ENCODE results near the gene MAPKAPK3.

Gene MAPKAPK3

DNA sequence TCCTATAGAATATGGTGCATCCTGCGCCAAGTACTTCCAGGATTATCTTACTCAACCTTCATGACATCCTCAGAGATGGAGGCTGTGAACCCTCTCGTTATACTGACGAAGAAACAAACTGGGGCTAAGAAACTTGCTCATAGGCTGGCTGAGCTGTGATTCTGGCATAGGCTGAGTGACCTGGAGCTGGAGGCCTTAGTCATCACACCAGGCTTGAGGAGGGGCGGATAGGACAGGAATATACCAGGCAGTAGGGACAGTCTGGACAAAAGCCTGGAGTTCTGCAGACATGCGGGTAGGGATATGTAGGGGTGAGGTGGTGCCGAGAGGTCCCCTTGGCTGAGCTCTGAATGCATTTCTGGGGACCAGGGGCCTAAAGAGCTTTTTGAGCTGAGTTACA is 29.6 kb upstream of the MAPKAPK3 start:
- DNase-seq (ENCODE audit: low read depth in 2 of 3, low spot score in 2 of 3), result no peak

DNA sequence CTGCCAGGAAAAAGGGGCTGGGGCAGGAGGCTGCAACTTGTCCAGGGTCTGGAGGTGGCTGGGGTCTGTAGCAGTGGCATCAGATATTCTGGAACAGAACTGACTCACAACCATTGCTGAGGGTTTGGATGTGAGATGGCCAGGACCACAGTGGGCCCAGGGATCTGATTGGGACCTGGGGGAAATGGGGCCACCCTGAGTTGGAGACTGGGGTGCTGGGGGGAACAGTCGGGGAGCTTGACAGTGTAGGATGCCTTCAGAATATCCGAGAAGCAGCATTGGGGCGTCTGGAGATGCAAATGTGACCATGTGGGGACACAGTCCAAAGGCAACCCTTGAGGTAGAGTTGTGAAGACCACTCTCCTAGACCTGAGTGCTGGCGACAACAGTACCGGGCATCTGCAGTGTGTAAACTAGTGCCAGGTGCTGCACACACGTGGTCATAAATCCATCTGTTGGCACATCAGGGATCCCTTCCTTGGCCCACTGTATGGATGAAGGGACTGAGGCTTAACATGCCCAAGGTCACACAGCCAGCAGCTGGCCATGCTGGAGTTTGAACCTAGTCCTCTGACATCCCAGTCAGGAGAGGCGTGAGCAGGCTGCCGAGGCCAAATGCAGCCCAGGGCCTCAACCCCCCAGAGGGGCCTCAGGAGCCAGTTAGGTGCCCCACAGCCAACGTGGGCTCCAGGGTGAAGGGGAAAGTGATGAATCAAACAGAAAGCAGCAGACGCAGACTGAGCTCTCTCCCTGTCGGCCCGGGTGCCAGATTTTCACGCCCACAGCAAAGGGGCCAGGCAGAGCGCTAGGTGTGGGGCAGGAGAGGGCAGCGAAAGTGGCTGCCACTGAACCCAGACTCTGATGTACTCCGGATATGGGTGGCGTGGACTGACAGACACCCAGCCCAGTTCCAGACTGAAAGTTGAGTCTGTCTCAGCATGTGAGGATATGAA is 28.9 kb upstream of the MAPKAPK3 start:
- DNase-seq (ENCODE audit: low read depth in 2 of 3, low spot score in 2 of 3), result peak in 2 of 3 experiments; percentile 70 to 79

DNA sequence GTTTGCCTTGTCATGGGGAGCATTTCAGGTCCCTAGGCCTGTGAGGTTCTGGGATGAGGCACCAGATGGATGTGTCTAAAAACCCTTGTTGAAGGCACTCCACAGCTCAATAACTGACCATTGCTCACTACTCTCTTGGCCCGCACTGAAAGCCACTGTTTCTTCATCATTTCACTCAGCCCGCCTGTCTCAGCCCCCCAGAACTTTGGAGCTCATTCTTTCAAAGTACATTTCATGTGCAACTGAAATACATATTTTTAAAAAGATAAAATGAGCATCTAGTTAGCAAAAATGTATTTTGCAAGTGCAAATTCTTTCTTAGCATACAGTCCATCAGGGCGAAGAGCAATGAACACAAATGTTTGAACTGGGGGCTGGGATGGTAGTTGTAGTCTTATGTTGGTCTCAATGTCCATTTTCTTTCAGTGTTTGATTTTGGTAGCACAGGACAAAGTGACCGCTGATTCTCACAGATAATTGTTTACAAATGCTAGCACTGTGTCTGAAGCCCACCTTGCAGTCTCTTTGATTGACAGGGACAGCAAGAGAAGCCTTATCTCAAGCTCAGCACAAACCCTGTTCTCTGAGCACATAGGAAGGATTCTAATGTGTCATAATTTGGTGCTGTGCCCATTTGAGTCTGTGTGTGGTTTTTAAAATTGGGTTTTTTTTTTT is 28.1 kb upstream of the MAPKAPK3 start:
- DNase-seq (ENCODE audit: low read depth in 2 of 3, low spot score in 2 of 3), result no peak

DNA sequence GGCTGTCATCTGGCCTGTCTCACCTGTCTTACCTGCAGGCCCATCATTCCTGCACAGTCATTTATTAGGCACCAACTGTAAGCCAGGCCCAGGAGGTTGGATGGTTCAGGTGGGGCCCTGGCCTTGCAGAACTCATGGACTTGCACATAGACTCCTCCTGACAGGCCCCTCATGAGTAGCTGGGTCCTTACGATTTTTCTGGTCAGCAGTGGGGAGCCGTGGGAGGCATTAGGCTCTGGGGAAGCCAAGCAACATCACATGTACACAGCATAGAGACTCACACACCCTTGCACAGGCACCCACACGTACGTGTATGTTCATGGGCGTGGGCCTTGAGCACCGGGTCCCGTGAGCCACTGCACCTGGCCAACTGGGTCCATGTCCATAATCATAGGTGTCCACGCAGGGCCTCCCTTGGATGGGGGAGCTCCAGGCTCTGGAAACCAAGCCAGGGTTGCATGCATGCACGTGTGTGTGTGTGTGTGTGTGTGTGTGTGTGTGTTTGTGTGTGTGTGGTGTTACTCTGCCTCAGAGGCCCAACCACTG is 25.7 kb upstream of the MAPKAPK3 start:
- DNase-seq (ENCODE audit: low read depth in 2 of 3, low spot score in 2 of 3), result peak in 1 of 3 experiments; percentile 21

DNA sequence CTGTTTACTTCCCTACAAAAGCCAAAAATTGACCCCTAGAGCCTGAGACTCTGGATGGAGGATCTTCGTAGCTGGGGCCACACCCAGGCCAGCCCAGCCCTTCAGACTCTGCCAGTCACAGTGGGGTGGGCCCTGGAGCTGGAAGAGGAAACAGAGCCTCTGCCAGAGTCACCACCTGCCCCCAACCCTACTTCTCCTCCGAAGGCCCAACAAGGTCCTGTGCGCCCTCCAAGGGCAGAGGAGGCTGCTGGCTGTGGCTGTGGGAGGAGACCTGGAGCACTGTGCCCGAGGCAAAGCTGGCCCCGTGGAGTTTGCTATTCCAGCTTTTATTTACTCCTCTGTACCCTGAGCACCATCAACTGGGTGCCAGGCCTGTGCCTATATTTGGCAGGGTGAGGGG is 24.4 kb upstream of the MAPKAPK3 start:
- DNase-seq (ENCODE audit: low read depth in 2 of 3, low spot score in 2 of 3), result peak in 1 of 3 experiments; percentile 9

GRCh38 chr3:50594253-50594785 is 22.6 kb upstream of the MAPKAPK3 start:
- no peak for DNase-seq (ENCODE audit: low read depth in 2 of 3, low spot score in 2 of 3)

DNA sequence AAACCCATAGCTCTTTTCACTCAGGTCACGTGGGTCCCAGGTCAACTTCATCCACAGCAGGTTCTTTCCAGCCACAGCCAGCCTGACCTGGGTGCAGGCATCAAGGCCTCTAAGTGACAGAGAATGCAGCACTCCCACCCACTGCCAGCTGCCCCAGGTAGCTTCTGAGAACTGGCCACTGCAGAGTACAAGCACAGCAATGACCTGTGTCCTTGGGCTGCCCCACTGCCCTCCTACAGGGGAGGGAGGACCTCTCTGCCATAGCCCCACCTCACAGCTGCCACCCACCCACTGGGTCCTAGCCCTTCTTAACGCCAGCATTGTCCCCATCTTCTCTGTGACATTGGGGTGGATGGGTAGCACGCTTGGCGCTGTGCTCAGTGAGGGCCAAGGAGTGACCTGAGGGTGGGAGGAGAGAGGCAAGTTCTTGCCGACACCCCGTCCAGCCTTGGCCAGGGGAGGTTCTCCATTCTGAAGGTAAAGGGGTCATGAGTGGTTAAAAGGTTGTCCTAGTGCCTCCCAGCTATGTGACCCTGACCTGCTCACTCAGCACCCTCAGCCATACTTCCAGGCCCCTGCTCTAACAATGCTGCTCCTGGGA is 17.7 kb upstream of the MAPKAPK3 start:
- DNase-seq (ENCODE audit: low read depth in 2 of 3, low spot score in 2 of 3), result no peak

DNA sequence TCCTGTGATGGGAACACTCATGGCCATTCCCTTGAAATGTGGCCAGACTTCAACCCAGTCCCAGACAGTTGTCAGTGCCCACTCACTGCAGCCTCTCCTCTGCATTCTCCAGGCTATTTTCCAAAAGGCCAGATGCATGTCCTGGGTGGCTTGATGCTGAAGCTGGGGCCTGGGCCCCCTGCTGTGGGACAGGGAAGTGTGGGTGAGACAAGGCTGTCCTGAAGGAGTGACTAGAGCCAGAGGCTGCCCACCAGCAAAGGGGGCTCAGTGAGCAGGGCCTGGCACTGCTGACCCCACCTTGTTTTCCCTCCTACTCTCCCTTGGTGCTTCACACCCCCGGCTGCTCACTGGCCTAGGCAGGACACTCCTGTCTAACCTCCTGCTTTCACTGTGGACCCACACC is 17.2 kb upstream of the MAPKAPK3 start:
- peak in 1 of 3 experiments; percentile 9 for DNase-seq (ENCODE audit: low read depth in 2 of 3, low spot score in 2 of 3)

- DNase-seq (ENCODE audit: low read depth in 2 of 3, low spot score in 2 of 3), result no peak
These were observed 16.7 kb upstream of the MAPKAPK3 start for GRCh38 chr3:50600141-50600753.

GRCh38 chr3:50600841-50601591 is 15.9 kb upstream of the MAPKAPK3 start:
- DNase-seq (ENCODE audit: low read depth in 2 of 3, low spot score in 2 of 3), result peak; percentile 84 to 93 (median 87)

GRCh38 chr3:50602595-50603191 is 14.3 kb upstream of the MAPKAPK3 start:
- peak in 1 of 3 experiments; percentile 35 for DNase-seq (ENCODE audit: low read depth in 2 of 3, low spot score in 2 of 3)

DNA sequence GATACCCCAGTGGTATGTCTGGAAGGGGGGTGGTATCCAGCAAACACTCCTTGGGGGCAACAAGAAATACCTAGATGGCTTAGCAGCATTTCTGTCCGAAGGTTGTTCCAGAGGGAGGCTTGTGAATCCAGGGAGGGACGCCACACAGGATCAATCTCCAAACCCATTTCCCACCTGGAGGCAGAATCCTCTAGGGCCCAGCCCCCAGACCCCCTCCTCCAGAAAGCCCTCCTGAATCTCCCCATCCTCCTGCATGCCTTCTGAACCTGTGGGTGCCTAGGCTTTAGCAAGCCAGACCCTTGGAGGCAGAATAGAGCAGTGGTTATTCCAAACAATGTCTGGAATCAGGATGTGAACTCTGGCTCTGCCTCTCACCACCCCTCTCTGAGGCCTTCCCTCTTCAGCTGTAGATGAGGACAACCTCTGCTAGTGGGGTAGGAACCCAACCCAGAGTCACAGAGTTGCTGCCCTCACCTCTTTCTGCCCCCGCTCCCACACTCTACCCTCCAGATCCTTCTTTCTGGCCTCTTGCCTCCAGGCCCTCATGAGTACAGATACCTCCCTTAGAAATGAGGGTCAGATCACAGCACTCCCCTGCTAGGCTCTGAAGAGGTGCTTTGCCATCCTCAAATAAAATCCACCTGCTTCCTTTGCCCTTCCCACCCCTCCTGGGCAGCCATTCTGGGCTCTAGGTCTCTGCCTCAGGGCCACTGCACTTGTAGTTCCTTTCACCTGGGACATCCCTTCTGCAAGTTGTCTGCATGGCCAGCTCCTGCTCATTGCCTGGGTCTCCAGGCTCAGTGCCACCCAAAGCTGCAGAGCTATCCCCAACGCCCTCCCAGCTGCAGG is 13.5 kb upstream of the MAPKAPK3 start:
- peak in 1 of 3 experiments; percentile 33 for DNase-seq (ENCODE audit: low read depth in 2 of 3, low spot score in 2 of 3)

DNA sequence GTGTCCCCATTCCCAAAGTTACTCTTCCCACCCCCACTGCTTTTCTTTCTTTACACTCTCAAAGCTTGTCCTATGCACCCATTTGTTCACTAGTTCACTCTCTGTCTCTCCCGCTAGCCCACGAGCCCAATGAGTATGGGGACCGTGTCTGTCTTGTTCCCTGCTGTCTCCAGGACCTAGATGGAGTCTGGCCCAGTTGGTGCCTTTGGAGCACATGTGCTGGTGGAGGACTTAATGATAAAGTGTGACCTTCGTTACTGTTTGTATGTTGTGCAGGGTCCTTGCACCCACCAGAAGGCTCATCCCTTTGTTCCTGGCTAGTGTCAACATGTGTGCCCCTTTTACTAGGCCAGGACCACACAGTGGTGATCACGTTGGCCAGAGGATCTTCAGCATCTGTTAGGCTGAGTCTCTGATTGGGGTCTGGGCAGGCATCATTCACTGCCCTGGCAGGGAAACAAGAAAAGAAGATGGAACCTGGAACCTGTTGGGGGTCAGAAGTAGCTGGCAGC is 12.8 kb upstream of the MAPKAPK3 start:
- peak in 1 of 3 experiments; percentile 18 for DNase-seq (ENCODE audit: low read depth in 2 of 3, low spot score in 2 of 3)

DNA sequence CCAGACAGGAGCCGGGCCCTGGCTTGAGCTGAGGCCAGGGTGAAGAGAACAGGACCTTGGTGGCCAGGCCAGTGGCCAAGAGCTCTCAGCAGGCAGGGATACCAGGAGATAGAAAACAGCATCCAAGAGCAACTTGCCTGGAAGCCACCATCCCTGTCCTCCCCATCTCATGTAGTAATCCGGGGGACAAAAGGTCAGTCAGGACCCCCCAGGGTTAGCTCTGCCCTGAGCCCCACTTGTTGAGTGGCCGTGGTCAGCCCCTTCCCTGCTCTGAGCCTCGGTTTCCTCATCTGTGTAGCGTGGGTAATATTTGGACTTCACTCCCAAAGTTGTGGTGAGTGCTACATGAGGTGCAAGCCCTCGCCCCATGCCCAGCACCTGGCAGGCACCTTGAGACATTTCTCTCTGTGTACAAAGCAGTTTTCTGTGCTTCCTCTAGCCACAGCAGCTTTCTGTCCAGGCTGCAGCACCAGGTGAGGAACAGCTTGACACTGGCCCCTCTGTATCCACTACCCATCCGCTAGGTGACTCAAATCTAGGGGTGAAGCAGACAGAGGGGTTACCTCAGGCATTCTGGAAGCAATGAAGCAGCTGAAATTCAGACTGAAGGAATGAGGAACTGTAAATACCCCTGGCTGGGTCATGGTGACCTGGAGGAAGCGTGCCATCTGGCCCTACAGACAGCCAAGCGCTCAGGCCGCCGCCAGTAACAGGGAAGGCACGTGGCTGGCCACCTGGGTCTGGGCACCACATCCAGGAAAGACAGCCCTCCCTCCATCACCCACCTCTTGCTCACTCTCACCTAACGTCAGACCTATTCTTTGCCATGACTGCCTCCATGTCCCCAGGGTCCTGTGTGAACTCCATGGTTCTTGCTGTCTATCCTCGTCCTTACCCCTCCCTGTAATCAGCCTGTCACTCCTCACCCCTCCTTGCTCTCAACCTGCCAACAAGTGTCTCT is 12.0 kb upstream of the MAPKAPK3 start:
- DNase-seq (ENCODE audit: low read depth in 2 of 3, low spot score in 2 of 3), result peak in 1 of 3 experiments; percentile 18

DNA sequence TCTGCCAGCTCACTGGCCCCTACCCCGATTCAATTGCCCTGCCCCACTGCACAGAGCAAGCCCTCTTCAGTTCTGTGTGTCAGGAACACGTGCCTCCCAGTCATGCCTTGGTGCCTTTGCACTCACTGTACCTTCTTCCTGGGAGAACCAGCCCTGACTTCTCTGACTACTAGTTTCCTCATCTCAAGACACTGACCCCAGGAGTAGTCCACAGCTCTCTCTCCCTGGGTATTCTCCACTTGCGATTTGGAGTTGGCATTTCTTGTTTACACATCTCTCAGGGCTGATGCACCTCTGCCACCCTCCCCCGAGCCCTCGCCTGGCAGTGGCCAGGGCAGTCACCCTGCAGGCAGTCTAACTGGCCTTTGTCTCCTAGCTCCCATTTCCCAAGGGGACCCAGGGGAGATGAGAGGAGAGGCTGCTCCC is 11.0 kb upstream of the MAPKAPK3 start:
- no peak for DNase-seq (ENCODE audit: low read depth in 2 of 3, low spot score in 2 of 3)

- no peak for DNase-seq (ENCODE audit: low read depth in 2 of 3, low spot score in 2 of 3)
These were observed 10.4 kb upstream of the MAPKAPK3 start for GRCh38 chr3:50606596-50606995.
